CD14-positive monocyte (primary cell): ENCODE data around the gene ADD2. TPM values are rescaled to one million over a fixed set of nuclear protein-coding genes. Genes with fewer than 3 reads are reported as not detected.

Experiments used
- DNase-seq, 3 donors: peaks; one replicate each; pipeline ENCODE4 v3.0.0-alpha.2; 2011 to 2022
- H2AFZ ChIP-seq: 2 replicates; pipeline ENCODE4 v1.6.0; 2012; ENCODE audit warnings: mild to moderate bottlenecking, low read depth, low read length, inconsistent platforms; ENCODE audit not compliant: insufficient read depth, poor library complexity, severe bottlenecking
- H3K27ac ChIP-seq, 2 donors: 1 replicate in 1 of 2; 2 replicates in 1 of 2; pipeline ENCODE4 v1.5.1; 2012 to 2013; ENCODE audit warnings: low read length in 2 of 2, control low read depth in 1 of 2, inconsistent platforms in 1 of 2, low read depth in 1 of 2, mild to moderate bottlenecking in 1 of 2
- H3K27me3 ChIP-seq, 2 donors: one replicate each; pipeline versions ENCODE4 v1.6.0 to v1.6.1; 2011 to 2013; ENCODE audit warnings: low read length in 2 of 2; ENCODE audit not compliant: control insufficient read depth in 2 of 2, insufficient read depth in 2 of 2
- H3K36me3 ChIP-seq, 2 donors: replicated peaks in 1 of 2; 1 replicate in 1 of 2; 2 replicates in 1 of 2; pipeline versions ENCODE4 v1.5.1 to v1.6.1; 2012 to 2013; ENCODE audit warnings: low read length in 2 of 2, control low read depth in 1 of 2, inconsistent platforms in 1 of 2, mild to moderate bottlenecking in 1 of 2; ENCODE audit not compliant: insufficient read depth in 2 of 2, control insufficient read depth in 1 of 2
- H3K4me1 ChIP-seq, 2 donors: 1 replicate in 1 of 2; 2 replicates in 1 of 2; pipeline versions ENCODE4 v1.5.1 to v1.6.1; 2012 to 2013; ENCODE audit warnings: low read length in 2 of 2, control low read depth in 1 of 2, inconsistent platforms in 1 of 2, mild to moderate bottlenecking in 1 of 2, moderate library complexity in 1 of 2; ENCODE audit not compliant: insufficient read depth in 2 of 2, control insufficient read depth in 1 of 2
- H3K4me2 ChIP-seq: replicated peaks from 2 replicates; pipeline ENCODE3; 2012; ENCODE audit warnings: low read length, moderate library complexity, mild to moderate bottlenecking; ENCODE audit not compliant: poor library complexity, severe bottlenecking; ENCODE audit errors: extremely low read depth
- H3K4me3 ChIP-seq, 3 experiments: fragments of 200-600 bp in 1 of 3; sonication (generic) in 1 of 3; replicated peaks in 1 of 3; 1 replicate in 2 of 3; 2 replicates in 1 of 3; pipeline ENCODE4 v1.5.1; 2011 to 2013; ENCODE audit warnings: low read length in 3 of 3, mild to moderate bottlenecking in 3 of 3, control low read depth in 2 of 3, low read depth in 2 of 3, inconsistent platforms in 1 of 3, moderate library complexity in 1 of 3
- H3K79me2 ChIP-seq: 2 replicates; pipeline ENCODE4 v1.6.0; 2012; ENCODE audit warnings: mild to moderate bottlenecking, control low read depth, inconsistent platforms, low read length, moderate library complexity; ENCODE audit not compliant: insufficient read depth
- H3K9ac ChIP-seq: 2 replicates; pipeline ENCODE4 v1.6.0; 2017; ENCODE audit warnings: low read length, mild to moderate bottlenecking; ENCODE audit not compliant: insufficient read depth, poor library complexity, severe bottlenecking
- H3K9me3 ChIP-seq, 2 donors: replicated peaks in 1 of 2; 1 replicate in 1 of 2; 2 replicates in 1 of 2; pipeline versions ENCODE4 v1.5.1 to v1.6.1; 2012 to 2013; ENCODE audit warnings: low read length in 2 of 2, control low read depth in 1 of 2; ENCODE audit not compliant: control insufficient read depth in 1 of 2, insufficient read depth in 1 of 2
- H4K20me1 ChIP-seq: 2 replicates; pipeline ENCODE4 v1.6.0; 2012; ENCODE audit warnings: mild to moderate bottlenecking, low read length, control low read depth, moderate library complexity; ENCODE audit not compliant: insufficient read depth
- H3K27ac Mint-ChIP-seq, 7 donors: one replicate each; pipeline ENCODE4 v1.8.0; 2020; ENCODE audit warnings: mild to moderate bottlenecking in 7 of 7, mixed read lengths in 7 of 7, moderate library complexity in 6 of 7, inconsistent platforms in 2 of 7
- H3K27me3 Mint-ChIP-seq, 3 donors: one replicate each; pipeline ENCODE4 v1.8.0; 2021 to 2022; ENCODE audit warnings: low read depth in 3 of 3, mild to moderate bottlenecking in 3 of 3, mixed read lengths in 3 of 3, moderate library complexity in 3 of 3, inconsistent platforms in 1 of 3
- H3K36me3 Mint-ChIP-seq, 2 donors: one replicate each; pipeline ENCODE4 v1.8.0; 2020; ENCODE audit warnings: mixed read lengths in 2 of 2, inconsistent platforms in 1 of 2, mild to moderate bottlenecking in 1 of 2
- H3K4me1 Mint-ChIP-seq: one replicate; pipeline ENCODE4 v1.8.0; 2020; ENCODE audit warnings: mild to moderate bottlenecking, mixed read lengths
- H3K4me3 Mint-ChIP-seq, 2 donors: one replicate each; pipeline ENCODE4 v1.8.0; 2020; ENCODE audit warnings: mild to moderate bottlenecking in 2 of 2, mixed read lengths in 2 of 2, moderate library complexity in 1 of 2
- H3K9me3 Mint-ChIP-seq, 7 donors: one replicate each; pipeline ENCODE4 v1.8.0; 2020 to 2022; ENCODE audit warnings: mixed read lengths in 7 of 7, mild to moderate bottlenecking in 6 of 7, moderate library complexity in 6 of 7, inconsistent platforms in 2 of 7
- WGBS: methylation state at CpG from one replicate; pipeline ENCODE4 v1.1.5; 2013; ENCODE audit warnings: missing lambda C conversion rate; ENCODE audit not compliant: insufficient coverage; 5-methylcytosine and 5-hydroxymethylcytosine counted together
- intact Hi-C, 2 donors: fragments of 100-400 bp; cut with micrococcal nuclease; formaldehyde crosslinking; loops; one replicate each; pipeline versions ENCODE4 v1.15.0 to v1.15.1; 2023
- polyA plus RNA-seq, 3 donors: library from polyadenylated mRNA; depleted of rRNA in 1 of 3; unstranded in 2 of 3; stranded (reverse) in 1 of 3; fragments of 300-500 nt in 2 of 3; fragments of >200 nt in 1 of 3; fragmentation: Illumina TruSeq in 2 of 3; gene quantifications; 1 replicate in 2 of 3; 2 replicates in 1 of 3; pipeline ENCODE4 v1.2.3, GENCODE V29; 2012 to 2021
- TF ChIP-seq, protein P1 (sequence below): fragments of 200-600 bp; IDR thresholded peaks from one replicate; pipeline ENCODE4 v1.8.0; 2022; ENCODE audit warnings: antibody characterized with exemption, mild to moderate bottlenecking

ADD2 gene
- polyA plus RNA-seq, 3 donors, result 0.18 to 0.56 (median 0.26) TPM

DNA sequence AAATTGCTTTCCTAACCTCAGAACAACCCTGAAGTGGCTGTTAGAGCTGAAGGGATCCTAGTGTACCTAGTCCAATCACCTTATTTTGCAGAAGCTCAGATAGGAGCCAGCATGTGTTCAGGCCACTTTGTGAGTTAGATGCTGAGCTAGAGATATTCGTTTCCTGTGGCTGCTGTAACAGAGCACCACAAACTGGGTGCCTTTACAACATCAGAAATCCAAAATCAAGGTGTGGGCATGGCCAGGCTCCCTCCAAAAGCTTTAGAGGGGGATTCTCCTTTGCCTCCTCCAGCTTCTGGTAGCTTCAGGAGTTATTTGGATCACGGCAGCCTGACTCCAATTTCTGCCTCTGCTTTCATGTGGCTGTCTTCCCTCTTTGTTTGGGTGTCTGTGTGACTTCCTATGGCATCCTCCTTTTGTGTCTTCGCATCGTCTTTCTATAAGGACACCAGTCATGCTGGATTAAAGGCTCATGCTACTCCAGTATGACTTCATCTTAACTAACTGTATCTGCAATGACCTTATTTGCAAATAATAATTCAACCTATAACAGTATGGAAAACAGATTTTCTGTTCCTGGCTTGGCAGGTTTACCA lies 128.1 kb downstream of the ADD2 start:
- Histone ChIP-seq H3K9me3 (no peaks in the 10 kb centered on the region), H3K4me3 (no peak overlapping the region), H3K27me3 (no peaks in the 10 kb centered on the region), H3K27ac (no peak overlapping the region), H3K4me2 (no peak overlapping the region), H4K20me1 (no peaks in the 10 kb centered on the region), H3K36me3 (no peaks in the 10 kb centered on the region), H3K4me1 (no peaks in the 10 kb centered on the region), H2AFZ (no peak overlapping the region), H3K79me2 (no peaks in the 10 kb centered on the region), H3K9ac (no peak overlapping the region)
- Mint-ChIP-seq H3K27me3 (peaks cover 2 to 7% (median 6%) of the 10 kb centered on the region in 3 donors), H3K9me3 (peaks cover 0 to 4% (median 0%) of the 10 kb centered on the region in 7 donors), H3K4me1 (no peaks in the 10 kb centered on the region), H3K4me3 (no peak overlapping the region), H3K36me3 (no peaks in the 10 kb centered on the region), H3K27ac (no peak overlapping the region)
- no peak for DNase-seq
- intact Hi-C loops, result no loop called here
- TF ChIP-seq, protein P1, sequence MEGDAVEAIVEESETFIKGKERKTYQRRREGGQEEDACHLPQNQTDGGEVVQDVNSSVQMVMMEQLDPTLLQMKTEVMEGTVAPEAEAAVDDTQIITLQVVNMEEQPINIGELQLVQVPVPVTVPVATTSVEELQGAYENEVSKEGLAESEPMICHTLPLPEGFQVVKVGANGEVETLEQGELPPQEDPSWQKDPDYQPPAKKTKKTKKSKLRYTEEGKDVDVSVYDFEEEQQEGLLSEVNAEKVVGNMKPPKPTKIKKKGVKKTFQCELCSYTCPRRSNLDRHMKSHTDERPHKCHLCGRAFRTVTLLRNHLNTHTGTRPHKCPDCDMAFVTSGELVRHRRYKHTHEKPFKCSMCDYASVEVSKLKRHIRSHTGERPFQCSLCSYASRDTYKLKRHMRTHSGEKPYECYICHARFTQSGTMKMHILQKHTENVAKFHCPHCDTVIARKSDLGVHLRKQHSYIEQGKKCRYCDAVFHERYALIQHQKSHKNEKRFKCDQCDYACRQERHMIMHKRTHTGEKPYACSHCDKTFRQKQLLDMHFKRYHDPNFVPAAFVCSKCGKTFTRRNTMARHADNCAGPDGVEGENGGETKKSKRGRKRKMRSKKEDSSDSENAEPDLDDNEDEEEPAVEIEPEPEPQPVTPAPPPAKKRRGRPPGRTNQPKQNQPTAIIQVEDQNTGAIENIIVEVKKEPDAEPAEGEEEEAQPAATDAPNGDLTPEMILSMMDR, result no peak
- 86% methylated on average over 1 of the region's 4 CpGs for WGBS

DNA sequence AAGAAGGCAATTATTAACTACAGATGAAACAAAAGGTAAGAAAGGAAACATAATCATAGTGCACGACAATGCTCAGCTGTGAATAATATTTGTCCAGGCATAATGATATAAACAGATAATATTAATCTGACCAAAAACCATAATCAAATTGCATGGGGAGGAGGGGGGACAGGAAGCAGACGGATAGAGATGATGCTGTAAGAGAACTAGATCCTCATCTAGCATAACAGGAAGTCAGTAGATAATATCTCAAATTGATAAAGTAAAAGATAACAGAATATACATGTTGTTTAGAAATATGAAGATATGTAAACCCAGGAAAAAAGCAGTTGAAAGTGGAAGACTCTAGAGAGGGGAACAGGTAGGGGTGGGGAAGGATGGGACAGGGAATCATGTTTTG lies 129.4 kb downstream of the ADD2 start:
- intact Hi-C loops, result no loop called here
- no peaks in the 10 kb centered on the region for H3K36me3 Mint-ChIP-seq
- no peak overlapping the region for H3K9ac ChIP-seq
- no peak overlapping the region for H2AFZ ChIP-seq
- H3K36me3 ChIP-seq, result no peaks in the 10 kb centered on the region
- H3K4me1 Mint-ChIP-seq, result no peaks in the 10 kb centered on the region
- no peak overlapping the region for H3K27ac ChIP-seq
- H3K27me3 ChIP-seq, result no peaks in the 10 kb centered on the region
- no peak overlapping the region for H3K4me3 ChIP-seq
- H3K27me3 Mint-ChIP-seq, result peaks cover 2 to 7% (median 4%) of the 10 kb centered on the region in 3 donors
- H4K20me1 ChIP-seq, result no peaks in the 10 kb centered on the region
- no peak overlapping the region for H3K4me3 Mint-ChIP-seq
- no peak overlapping the region for H3K4me2 ChIP-seq
- H3K27ac Mint-ChIP-seq, result no peak overlapping the region
- H3K4me1 ChIP-seq, result no peaks in the 10 kb centered on the region
- peaks cover 0 to 9% (median 0%) of the 10 kb centered on the region in 7 donors for H3K9me3 Mint-ChIP-seq
- no CpG with 5 or more reads among the region's 2 CpGs for WGBS
- TF ChIP-seq, protein P1, result no peak
- H3K79me2 ChIP-seq, result no peaks in the 10 kb centered on the region
- peaks cover 0 to 5% of the 10 kb centered on the region in 2 donors for H3K9me3 ChIP-seq
- no peak for DNase-seq
